Karpas-422 (cell line): ENCODE results near the gene ITGB7. TPM values are rescaled to one million over a fixed set of nuclear protein-coding genes. Genes with fewer than 3 reads are reported as not detected.
A peak's percentile ranks its signal among the peaks of the same experiment; 100 is the strongest.
"Not testable (repeated sequence)": the region's sequence is repeated elsewhere in the genome, so short reads cannot be mapped to it uniquely, and the experiment has no call there.

Experiments used
- DNase-seq: peaks from one replicate; pipeline ENCODE4 v3.0.0-alpha.2; 2015
- H2AFZ ChIP-seq: fragments of 200-600 bp; sonication (generic); 2 replicates; pipeline ENCODE4 v1.6.1; 2014; ENCODE audit warnings: antibody characterized with exemption, low read length, mixed read lengths
- H3K27ac ChIP-seq: fragments of 200-600 bp; sonication (generic); 2 replicates; pipeline ENCODE4 v1.5.1; 2014; ENCODE audit warnings: mild to moderate bottlenecking, low read length, moderate library complexity
- H3K27me3 ChIP-seq: fragments of 200-600 bp; sonication (generic); 2 replicates; pipeline ENCODE4 v1.6.1; 2014; ENCODE audit warnings: low read length, mixed read lengths
- H3K36me3 ChIP-seq: fragments of 200-600 bp; sonication (generic); 2 replicates; pipeline ENCODE4 v1.6.1; 2014; ENCODE audit warnings: low read length, mixed read lengths; ENCODE audit not compliant: insufficient read depth
- H3K4me1 ChIP-seq: fragments of 200-600 bp; sonication (generic); 2 replicates; pipeline ENCODE4 v1.6.1; 2014; ENCODE audit warnings: mild to moderate bottlenecking, low read length, mixed read lengths
- H3K4me2 ChIP-seq: fragments of 200-600 bp; sonication (generic); 2 replicates; pipeline ENCODE4 v1.6.1; 2014; ENCODE audit warnings: low read length, low read depth, mild to moderate bottlenecking; ENCODE audit not compliant: poor library complexity, severe bottlenecking
- H3K4me3 ChIP-seq: fragments of 200-600 bp; sonication (generic); 2 replicates; pipeline ENCODE4 v1.5.1; 2014; ENCODE audit warnings: mild to moderate bottlenecking, antibody characterized with exemption, low read length, mixed read lengths
- H3K79me2 ChIP-seq: fragments of 200-600 bp; sonication (generic); 2 replicates; pipeline ENCODE4 v1.6.1; 2014; ENCODE audit warnings: mild to moderate bottlenecking, low read length, mixed read lengths
- H3K9ac ChIP-seq: fragments of 200-600 bp; sonication (generic); 2 replicates; pipeline ENCODE4 v1.6.0; 2014; ENCODE audit warnings: low read length
- H3K9me2 ChIP-seq: fragments of 200-600 bp; sonication (generic), shearing (Covaris generic); replicated peaks from 2 replicates; pipeline ENCODE4 v1.6.0; 2014; ENCODE audit warnings: mild to moderate bottlenecking, low read length, moderate library complexity; ENCODE audit not compliant: insufficient read depth
- H3K9me3 ChIP-seq: fragments of 300-700, 200-600 bp; sonication (generic); 2 replicates; pipeline ENCODE4 v1.6.1; 2014; ENCODE audit warnings: low read length, mixed read lengths
- H4K20me1 ChIP-seq: fragments of 200-600 bp; sonication (generic); 2 replicates; pipeline ENCODE4 v1.6.1; 2014; ENCODE audit warnings: mild to moderate bottlenecking, antibody characterized with exemption, low read length, low read depth; ENCODE audit not compliant: insufficient read depth
- total RNA-seq: library from RNA; depleted of rRNA; stranded (reverse); fragments of >200 nt; shearing (Covaris generic); gene quantifications from 2 replicates; pipeline ENCODE4 v1.2.3, GENCODE V29; 2014; ENCODE audit warnings: low replicate concordance

The ITGB7 gene
- total RNA-seq, 1 experiment from 2014 or later, result 124 TPM

DNA sequence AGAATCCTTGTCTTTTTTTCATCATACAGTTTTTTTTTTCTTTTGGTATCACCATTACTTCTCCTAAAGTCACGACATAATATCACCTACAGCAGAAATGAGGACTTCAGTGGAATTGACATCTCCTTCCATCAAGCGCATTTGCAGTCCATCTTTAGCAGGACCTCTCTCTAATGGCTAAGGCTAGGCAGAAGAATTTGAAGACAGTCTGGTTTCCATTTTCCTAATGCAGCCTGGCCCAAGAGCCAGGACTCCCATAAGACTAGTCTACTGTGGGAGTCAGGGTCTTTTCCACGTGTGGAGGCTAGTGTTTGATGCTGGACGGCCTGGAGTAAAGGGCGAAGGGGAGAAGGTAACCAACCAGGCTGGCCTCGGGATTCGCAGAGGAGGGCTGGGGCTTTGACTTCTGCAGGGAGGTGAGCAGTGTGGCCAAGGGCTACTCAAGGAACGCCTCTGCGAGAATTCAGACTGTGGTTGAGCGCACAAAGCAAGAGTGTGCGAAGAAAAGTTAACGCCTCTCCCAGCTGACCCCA lies 27.3 kb downstream of the ITGB7 start:
- peaks cover 27% of the 10 kb centered on the region for H3K36me3 ChIP-seq
- no peaks in the 10 kb centered on the region for H3K27me3 ChIP-seq
- DNase-seq, result peak; percentile 59
- H3K4me1 ChIP-seq, result peaks cover 34% of the 10 kb centered on the region
- peak overlapping the region; percentile 71 for H2AFZ ChIP-seq
- H3K4me2 ChIP-seq, result peak overlapping the region; percentile 83
- H3K27ac ChIP-seq, result peak overlapping the region; percentile 87
- no peaks in the 10 kb centered on the region for H3K9me3 ChIP-seq
- no peaks in the 10 kb centered on the region; the same call in 1 of the 2 replicates for H4K20me1 ChIP-seq
- no peaks in the 10 kb centered on the region for H3K9me2 ChIP-seq
- peak overlapping the region; percentile 96 for H3K9ac ChIP-seq
- H3K4me3 ChIP-seq, result peak overlapping the region; percentile 95
- peaks cover 33% of the 10 kb centered on the region for H3K79me2 ChIP-seq

DNA sequence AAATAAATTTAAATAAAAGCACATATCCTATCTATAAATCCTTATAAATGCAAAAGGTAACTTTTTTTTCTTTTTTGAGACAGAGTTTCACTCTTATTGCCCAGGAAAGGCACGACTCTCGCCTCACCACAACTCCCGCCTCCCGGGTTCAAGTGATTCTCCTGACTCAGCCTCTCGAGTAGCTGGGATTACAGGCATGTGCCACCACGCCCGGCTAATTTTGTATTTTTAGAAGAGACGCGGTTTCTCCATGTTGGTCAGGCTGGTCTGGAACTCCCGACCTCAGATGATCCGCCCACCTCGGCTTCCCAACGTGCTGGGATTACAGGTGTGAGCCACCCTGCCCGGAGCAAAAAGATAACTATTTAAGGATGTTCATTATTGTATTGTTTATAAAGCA lies 28.2 kb downstream of the ITGB7 start:
- not testable (repeated sequence) for H2AFZ ChIP-seq, H3K9me3 ChIP-seq, H3K27me3 ChIP-seq, H3K27ac ChIP-seq, H3K9me2 ChIP-seq, H4K20me1 ChIP-seq, DNase-seq
- peak overlapping the region; percentile 83 for H3K4me2 ChIP-seq
- H3K4me3 ChIP-seq, result peak overlapping the region; percentile 95
- H3K4me1 ChIP-seq, result peaks cover 34% of the 10 kb centered on the region
- peaks cover 21% of the 10 kb centered on the region for H3K36me3 ChIP-seq
- H3K79me2 ChIP-seq, result peaks cover 33% of the 10 kb centered on the region
- peak overlapping the region; percentile 96; the same call in 1 of the 2 replicates for H3K9ac ChIP-seq

DNA sequence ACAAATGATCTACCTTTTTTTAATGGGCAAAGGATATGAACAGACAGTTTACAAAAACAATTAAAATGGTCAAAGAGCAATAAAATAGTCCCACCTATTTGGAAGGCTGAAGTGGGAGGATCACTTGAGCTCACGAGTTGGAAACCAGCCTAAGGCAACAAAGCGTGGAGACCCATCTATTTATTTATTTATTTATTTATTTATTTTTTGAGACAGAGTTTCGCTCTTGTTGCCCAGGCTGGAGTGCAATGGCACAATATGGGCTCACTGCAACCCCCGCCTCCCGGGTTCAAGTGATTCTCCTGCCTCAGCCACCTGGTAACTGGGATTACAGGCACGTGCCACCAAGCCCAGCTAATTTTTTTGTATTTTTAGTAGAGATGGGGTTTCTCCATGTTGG lies 29.6 kb downstream of the ITGB7 start:
- peaks cover 24% of the 10 kb centered on the region for H3K4me1 ChIP-seq
- H3K79me2 ChIP-seq, result peaks cover 19% of the 10 kb centered on the region
- not testable (repeated sequence) for DNase-seq, H3K36me3 ChIP-seq, H3K9me3 ChIP-seq, H3K27me3 ChIP-seq, H3K27ac ChIP-seq, H3K4me3 ChIP-seq, H3K4me2 ChIP-seq, H2AFZ ChIP-seq, H3K9me2 ChIP-seq, H3K9ac ChIP-seq, H4K20me1 ChIP-seq

DNA sequence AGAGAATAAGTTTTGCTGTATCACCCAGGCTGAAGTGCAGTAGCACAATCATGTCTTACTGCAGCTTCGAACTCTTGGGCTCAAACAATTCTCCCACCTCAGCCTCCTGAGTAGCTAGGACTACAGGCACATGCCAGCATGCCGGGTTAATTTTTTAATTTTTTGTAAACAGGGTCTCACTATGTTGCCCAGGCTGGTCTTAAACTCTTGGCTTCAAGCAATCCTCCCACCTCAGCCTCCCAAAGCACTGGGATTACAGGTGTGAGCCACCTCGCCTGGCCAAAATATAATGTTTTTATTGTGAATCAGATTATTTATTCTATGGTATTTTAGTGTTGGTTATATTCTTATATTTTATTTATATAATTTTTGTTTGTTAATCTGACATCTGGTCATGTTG lies 30.3 kb downstream of the ITGB7 start:
- peaks cover 17% of the 10 kb centered on the region for H3K4me1 ChIP-seq
- no peak for DNase-seq
- H3K9ac ChIP-seq, result no peak overlapping the region
- H3K36me3 ChIP-seq, result peaks cover under 1% of the 10 kb centered on the region; the same call in 1 of the 2 replicates
- no peaks in the 10 kb centered on the region for H3K9me2 ChIP-seq
- no peaks in the 10 kb centered on the region for H3K9me3 ChIP-seq
- H3K79me2 ChIP-seq, result peaks cover 12% of the 10 kb centered on the region
- no peaks in the 10 kb centered on the region for H3K27me3 ChIP-seq
- no peaks in the 10 kb centered on the region; the same call in 1 of the 2 replicates for H4K20me1 ChIP-seq
- no peak overlapping the region for H3K4me2 ChIP-seq
- no peak overlapping the region for H3K27ac ChIP-seq
- no peak overlapping the region for H2AFZ ChIP-seq
- H3K4me3 ChIP-seq, result no peak overlapping the region

DNA sequence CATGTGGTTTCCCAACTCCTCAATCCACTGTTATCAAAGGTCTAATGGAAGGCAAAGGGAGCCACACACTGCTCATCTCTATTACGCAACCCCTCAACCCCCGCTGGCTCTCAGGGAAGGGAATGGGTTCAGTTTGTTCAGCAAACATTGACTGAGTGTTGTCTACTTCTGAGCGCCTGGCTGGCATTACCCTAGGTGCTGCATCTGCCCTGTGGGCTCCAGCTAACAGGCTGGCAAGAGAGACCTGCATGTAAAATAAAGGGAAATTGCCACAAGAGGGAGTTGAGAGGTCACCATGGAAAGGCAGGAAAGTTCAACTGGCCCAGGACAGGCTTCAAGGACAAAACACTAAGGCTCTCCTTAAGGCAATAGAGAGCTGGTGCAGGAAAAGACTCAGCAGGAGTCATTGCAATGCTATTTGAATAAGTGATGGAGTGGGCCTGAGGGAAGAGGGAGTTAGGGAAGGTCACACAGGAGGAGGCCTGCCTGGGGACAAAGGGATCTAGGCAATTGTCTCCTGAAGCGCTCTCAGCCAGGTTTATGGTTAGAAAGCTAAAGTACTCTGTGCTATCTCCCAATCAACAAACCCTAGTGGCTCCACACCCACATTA lies 32.1 kb downstream of the ITGB7 start:
- H3K4me1 ChIP-seq, result peaks cover 11% of the 10 kb centered on the region
- H2AFZ ChIP-seq, result 0 out of 2 replicates have a peak overlapping the region, but pooled peaks have one; percentile 40
- H3K4me2 ChIP-seq, result no peak overlapping the region
- 0 out of 2 replicates have a peak, but pooled peaks cover 4% of the 10 kb centered on the region for H3K79me2 ChIP-seq
- no peak overlapping the region for H3K9ac ChIP-seq
- DNase-seq, result peak; percentile 57
- no peaks in the 10 kb centered on the region for H4K20me1 ChIP-seq
- H3K4me3 ChIP-seq, result no peak overlapping the region
- no peaks in the 10 kb centered on the region for H3K36me3 ChIP-seq
- H3K9me3 ChIP-seq, result no peaks in the 10 kb centered on the region
- H3K27ac ChIP-seq, result no peak overlapping the region
- H3K27me3 ChIP-seq, result no peaks in the 10 kb centered on the region
- H3K9me2 ChIP-seq, result no peaks in the 10 kb centered on the region

DNA sequence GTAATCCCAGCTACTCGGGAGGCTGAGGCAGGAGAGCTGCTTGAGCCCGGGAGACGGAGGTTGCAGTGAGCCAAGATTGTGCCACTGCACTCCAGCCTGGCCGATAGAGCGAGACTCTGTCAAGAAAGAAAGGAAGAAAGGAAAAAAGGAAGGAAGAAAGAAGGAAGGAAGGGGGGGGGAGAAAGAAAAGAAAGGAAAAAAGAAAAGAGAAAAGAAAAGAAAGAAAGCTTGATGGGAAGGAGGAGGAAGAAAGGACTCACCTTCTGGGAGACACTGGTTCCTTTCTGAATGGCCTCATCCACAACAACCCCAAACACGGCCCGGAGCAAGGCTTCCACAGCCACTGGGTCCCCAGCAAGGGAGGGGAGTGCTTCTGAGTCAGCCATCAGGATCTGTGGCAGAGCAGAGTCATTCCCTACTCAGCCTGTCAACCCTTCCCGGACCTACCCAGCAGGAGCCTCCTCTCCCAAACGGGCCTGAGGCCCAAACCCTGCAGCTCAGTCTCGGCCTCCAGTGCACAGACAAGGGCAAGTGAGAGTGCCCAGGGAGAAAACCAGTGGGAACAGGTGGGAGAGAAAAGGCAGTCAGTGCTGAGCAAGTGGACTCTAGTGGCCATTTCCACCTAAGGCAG lies 33.9 kb downstream of the ITGB7 start:
- Histone ChIP-seq H3K4me3 (no peak overlapping the region), H3K9ac (no peak overlapping the region), H4K20me1 (no peaks in the 10 kb centered on the region), H3K4me1 (no peaks in the 10 kb centered on the region), H3K27me3 (no peaks in the 10 kb centered on the region), H3K4me2 (no peak overlapping the region), H3K27ac (no peak overlapping the region), H3K9me2 (no peaks in the 10 kb centered on the region), H3K36me3 (no peaks in the 10 kb centered on the region), H3K79me2 (no peaks in the 10 kb centered on the region), H3K9me3 (no peaks in the 10 kb centered on the region), H2AFZ (no peak overlapping the region)
- DNase-seq, result no peak

DNA sequence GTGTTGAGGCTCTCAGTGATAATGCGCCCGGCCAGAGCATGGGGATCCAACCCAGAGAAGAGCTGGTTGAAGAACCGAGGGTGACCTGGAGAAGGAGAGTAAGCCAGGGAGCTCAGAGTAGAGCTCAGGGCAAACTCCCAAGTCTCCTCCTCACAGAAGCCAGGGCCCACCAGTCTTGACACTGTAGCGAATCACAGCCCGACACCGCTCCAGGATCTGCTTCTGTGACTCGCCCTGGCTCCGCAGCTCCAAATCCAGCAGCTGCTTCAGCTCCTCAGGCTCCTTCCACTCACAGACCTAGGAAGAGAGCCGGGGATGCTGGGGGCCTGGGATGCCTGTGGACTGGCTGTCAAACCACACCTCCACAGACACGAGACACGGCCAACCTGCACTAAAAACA lies 34.7 kb downstream of the ITGB7 start:
- no peak overlapping the region for H3K4me3 ChIP-seq
- H3K9ac ChIP-seq, result no peak overlapping the region
- no peak overlapping the region for H2AFZ ChIP-seq
- H3K36me3 ChIP-seq, result no peaks in the 10 kb centered on the region
- no peaks in the 10 kb centered on the region for H3K9me2 ChIP-seq
- DNase-seq, result no peak
- no peaks in the 10 kb centered on the region for H3K27me3 ChIP-seq
- H3K27ac ChIP-seq, result no peak overlapping the region
- H3K4me1 ChIP-seq, result no peaks in the 10 kb centered on the region
- no peaks in the 10 kb centered on the region for H4K20me1 ChIP-seq
- no peaks in the 10 kb centered on the region for H3K9me3 ChIP-seq
- H3K4me2 ChIP-seq, result no peak overlapping the region
- H3K79me2 ChIP-seq, result no peaks in the 10 kb centered on the region

DNA sequence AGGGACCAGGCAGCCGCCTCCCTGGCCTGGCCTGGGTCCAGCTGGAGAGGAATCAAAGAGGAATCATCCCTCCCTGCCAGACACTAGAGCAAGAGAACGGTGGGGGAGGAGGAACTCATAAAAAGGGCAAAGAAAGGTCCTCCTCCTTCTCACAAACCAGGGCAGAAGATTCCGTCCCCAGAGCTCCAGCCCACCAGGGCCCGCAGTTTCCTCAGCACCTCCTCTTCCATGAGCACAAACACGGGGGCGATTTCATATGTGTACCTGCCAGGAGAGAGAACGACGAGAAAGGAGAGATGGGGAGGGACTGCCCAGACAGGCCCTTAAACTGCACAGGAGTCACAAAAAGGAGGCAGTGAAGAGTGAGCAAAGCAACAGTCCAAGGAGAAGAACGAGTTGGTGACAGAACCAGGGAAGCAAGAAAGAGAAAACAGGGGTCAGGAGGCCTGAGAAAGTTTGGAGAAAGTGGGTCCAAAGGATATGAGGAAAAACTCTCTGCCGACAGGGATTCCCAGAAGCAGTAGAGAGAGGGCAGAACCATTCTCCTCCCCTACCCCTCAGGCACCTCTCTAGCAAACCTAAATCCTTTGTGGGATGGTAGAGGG lies 35.2 kb downstream of the ITGB7 start:
- no peaks in the 10 kb centered on the region for H3K9me2 ChIP-seq
- no peak overlapping the region for H3K4me2 ChIP-seq
- H3K9ac ChIP-seq, result no peak overlapping the region
- no peaks in the 10 kb centered on the region for H3K9me3 ChIP-seq
- no peak overlapping the region for H3K4me3 ChIP-seq
- no peak for DNase-seq
- no peaks in the 10 kb centered on the region for H3K36me3 ChIP-seq
- H2AFZ ChIP-seq, result no peak overlapping the region
- H3K27ac ChIP-seq, result no peak overlapping the region
- H3K27me3 ChIP-seq, result no peaks in the 10 kb centered on the region
- H3K4me1 ChIP-seq, result no peaks in the 10 kb centered on the region
- H4K20me1 ChIP-seq, result no peaks in the 10 kb centered on the region
- no peaks in the 10 kb centered on the region for H3K79me2 ChIP-seq
